IMR-90 (cell line): ENCODE data around the gene STAT4. TPM values are rescaled to one million over a fixed set of nuclear protein-coding genes. Genes with fewer than 3 reads are reported as not detected.

ENCODE experiments used
- ATAC-seq: fragments of 200-7000 bp; cut with Tn5 transposase; 2 replicates; pipeline ENCODE4 v1.9.1; 2020; ENCODE audit warnings: low read depth, mild to moderate bottlenecking, moderate library complexity
- BruUV-seq: library from RNA; stranded (reverse); fragments of 400-500 nt; replicated peaks from 2 replicates; lab custom pipeline; 2021; lab: Mats Ljungman, UMichigan
- CTCF ChIA-PET: fragments of 300-600 bp; formaldehyde crosslinking; extraction: SDS; loops from one replicate; lab custom pipeline; 2021; ENCODE audit warnings: antibody characterized with exemption; lab: Yijun Ruan, JAX
- POLR2A ChIA-PET: fragments of 300-600 bp; sonication (Branson Sonifier 250); formaldehyde crosslinking; loops from one replicate; lab custom pipeline; 2022; ENCODE audit warnings: antibody characterized with exemption; ENCODE audit not compliant: unreplicated experiment; lab: Charles Lee
- DNase-seq: peaks from one replicate; pipeline ENCODE4 v3.0.0; 2013
- H2AFZ ChIP-seq: replicated peaks from 2 replicates; pipeline ENCODE3; 2013; ENCODE audit warnings: low read length, mild to moderate bottlenecking; ENCODE audit not compliant: poor library complexity
- H2AK5ac ChIP-seq: 2 replicates; pipeline ENCODE4 v1.6.1; 2013; ENCODE audit warnings: low read depth, low read length, inconsistent platforms
- H2AK9ac ChIP-seq: replicated peaks from 2 replicates; pipeline ENCODE3; 2013; ENCODE audit warnings: mild to moderate bottlenecking, low read depth, low read length, moderate library complexity; ENCODE audit not compliant: poor library complexity
- H2BK120ac ChIP-seq: 2 replicates; pipeline ENCODE4 v1.6.1; 2013; ENCODE audit warnings: low read depth, low read length, inconsistent platforms
- H2BK15ac ChIP-seq: 3 replicates; pipeline ENCODE4 v1.6.1; 2013; ENCODE audit warnings: low read depth, low read length, inconsistent platforms
- H2BK20ac ChIP-seq: 2 replicates; pipeline ENCODE4 v1.6.1; 2013; ENCODE audit warnings: low read depth, mild to moderate bottlenecking, inconsistent platforms, low read length, moderate library complexity
- H2BK5ac ChIP-seq: 2 replicates; pipeline ENCODE4 v1.6.1; 2013; ENCODE audit warnings: mild to moderate bottlenecking, low read depth, low read length, inconsistent platforms; ENCODE audit not compliant: poor library complexity, severe bottlenecking
- H3K14ac ChIP-seq: replicated peaks from 2 replicates; pipeline ENCODE4 v1.6.1; 2013; ENCODE audit warnings: low read depth, low read length, inconsistent platforms
- H3K18ac ChIP-seq: 2 replicates; pipeline ENCODE4 v1.6.1; 2013; ENCODE audit warnings: low read depth, low read length, control low read depth
- H3K23ac ChIP-seq: 2 replicates; pipeline ENCODE4 v1.6.1; 2013; ENCODE audit warnings: low read depth, low read length, inconsistent platforms
- H3K27ac ChIP-seq: 2 replicates; pipeline ENCODE4 v1.5.1; 2013; ENCODE audit warnings: mild to moderate bottlenecking, control low read depth, low read length; ENCODE audit not compliant: insufficient read depth
- H3K27me3 ChIP-seq: 2 replicates; pipeline ENCODE4 v1.6.1; 2013; ENCODE audit warnings: low read length; ENCODE audit not compliant: control insufficient read depth, insufficient read depth
- H3K36me3 ChIP-seq: 2 replicates; pipeline ENCODE4 v1.6.1; 2013; ENCODE audit warnings: low read length, mixed read lengths; ENCODE audit not compliant: control insufficient read depth, insufficient read depth
- H3K4ac ChIP-seq: 2 replicates; pipeline ENCODE4 v1.6.1; 2013; ENCODE audit warnings: low read depth, low read length, inconsistent platforms
- H3K4me1 ChIP-seq: 2 replicates; pipeline ENCODE4 v1.6.1; 2013; ENCODE audit warnings: low read length, mixed read lengths; ENCODE audit not compliant: control insufficient read depth, insufficient read depth
- H3K4me2 ChIP-seq: 2 replicates; pipeline ENCODE4 v1.6.1; 2013; ENCODE audit warnings: low read depth, mild to moderate bottlenecking, control low read depth, low read length, moderate library complexity
- H3K4me3 ChIP-seq: 2 replicates; pipeline ENCODE4 v1.5.1; 2013; ENCODE audit warnings: low read depth, mild to moderate bottlenecking, control low read depth, low read length, moderate library complexity; ENCODE audit not compliant: insufficient read depth
- H3K56ac ChIP-seq: 2 replicates; pipeline ENCODE4 v1.6.1; 2013; ENCODE audit warnings: low read length, inconsistent platforms; ENCODE audit not compliant: insufficient read depth; ENCODE audit errors: extremely low read depth
- H3K79me1 ChIP-seq, 2 experiments: 2 replicates each; pipeline ENCODE4 v1.6.1; 2013; ENCODE audit warnings: low read length in 2 of 2, inconsistent platforms in 1 of 2, low read depth in 1 of 2
- H3K9ac ChIP-seq: 2 replicates; pipeline ENCODE4 v1.6.1; 2013; ENCODE audit warnings: low read depth, low read length, control low read depth
- H3K9me1 ChIP-seq: 2 replicates; pipeline ENCODE4 v1.6.1; 2013; ENCODE audit warnings: low read length, inconsistent platforms; ENCODE audit not compliant: insufficient read depth
- H3K9me3 ChIP-seq: 2 replicates; pipeline ENCODE4 v1.6.1; 2013; ENCODE audit warnings: low read length; ENCODE audit not compliant: control insufficient read depth, insufficient read depth
- H4K20me1 ChIP-seq: 2 replicates; pipeline ENCODE4 v1.6.1; 2013; ENCODE audit warnings: low read length, inconsistent platforms; ENCODE audit not compliant: insufficient read depth
- H4K5ac ChIP-seq: 2 replicates; pipeline ENCODE4 v1.6.1; 2013; ENCODE audit warnings: mild to moderate bottlenecking, low read depth, low read length, control low read depth
- H4K8ac ChIP-seq, 2 experiments: 2 replicates each; pipeline ENCODE4 v1.6.1; 2013; ENCODE audit warnings: low read depth in 2 of 2, low read length in 2 of 2, control low read depth in 1 of 2, inconsistent platforms in 1 of 2
- H4K91ac ChIP-seq: 2 replicates; pipeline ENCODE4 v1.6.1; 2013; ENCODE audit warnings: low read depth, low read length, inconsistent platforms; ENCODE audit not compliant: insufficient read depth
- CHD1 ChIP-seq: IDR thresholded peaks from 2 replicates; pipeline ENCODE4 v1.6.1; 2012; ENCODE audit warnings: low read depth, low read length, improper control_type of control experiment
- POLR2A ChIP-seq: IDR thresholded peaks from 2 replicates; pipeline ENCODE4 v1.6.1; 2012; ENCODE audit warnings: mild to moderate bottlenecking, low read depth, low read length
- RAD21 ChIP-seq: IDR thresholded peaks from 2 replicates; pipeline ENCODE4 v1.6.1; 2012; ENCODE audit warnings: low read length, improper control_type of control experiment
- USF2 ChIP-seq: fragments of 150-350 bp; IDR thresholded peaks from 2 replicates; pipeline ENCODE4 v1.6.1; 2017; ENCODE audit warnings: mild to moderate bottlenecking, antibody characterized with exemption, low read length, low read depth
- WGBS, 2 experiments: methylation state at CpG; one replicate each; pipeline versions ENCODE4 v1.1.5 to v1.1.7; 2013; ENCODE audit warnings: missing lambda C conversion rate in 2 of 2; ENCODE audit not compliant: insufficient read length in 1 of 2; ENCODE audit errors: extremely low coverage in 2 of 2; 5-methylcytosine and 5-hydroxymethylcytosine counted together
- dilution Hi-C: fragments of 300-500 bp; cut with HindIII; formaldehyde crosslinking; loops from one replicate; pipeline ENCODE4 v1.14.3; 2018; ENCODE audit warnings: low sequenced_read_pairs; ENCODE audit not compliant: unreplicated experiment
- in situ Hi-C: fragments of 300-500 bp; cut with MboI; formaldehyde crosslinking; loops from 3 replicates; pipeline ENCODE4 v1.14.3; 2019; ENCODE audit warnings: low sequenced_read_pairs, inconsistent platforms, mixed read lengths
- intact Hi-C: fragments of 100-400 bp; cut with micrococcal nuclease; formaldehyde crosslinking; loops from 2 replicates; pipeline ENCODE4 v1.10.0; 2022
- polyA plus RNA-seq, 3 experiments: library from polyadenylated mRNA; depleted of rRNA; stranded (reverse); fragments of >200 nt; gene quantifications; 2 replicates each; pipeline ENCODE4 v1.2.3, GENCODE V29; 2012; ENCODE audit warnings: low replicate concordance in 1 of 3
- total RNA-seq: library from RNA; depleted of rRNA; stranded (reverse); fragments of >200 nt; gene quantifications from 2 replicates; pipeline ENCODE4 v1.2.3, GENCODE V29; 2012
- TF ChIP-seq, protein P1 (sequence below): conservative IDR thresholded peaks from 2 replicates; pipeline ENCODE4 v1.5.1; 2012; ENCODE audit warnings: mild to moderate bottlenecking, low read depth, low read length, improper control_type of control experiment

Gene STAT4
- total and polyA plus RNA-seq, 2 of the 4 experiments (the other 2 are of a cell fraction) = 0.36 to 0.48 TPM

- no peak for DNase-seq
- Histone ChIP-seq H3K36me3 (peaks cover 6% of the 10 kb centered on the region; the same call in 1 of the 2 replicates), H2AFZ (no peak overlapping the region), H3K18ac (no peak overlapping the region), H4K91ac (no peak overlapping the region), H3K27me3 (no peaks in the 10 kb centered on the region), H2AK5ac (no peak overlapping the region), H3K14ac (no peak overlapping the region), H3K56ac (no peak overlapping the region), H4K20me1 (peaks cover 13% of the 10 kb centered on the region; the same call in 1 of the 2 replicates), H2AK9ac (no peak overlapping the region), H3K4me2 (no peak overlapping the region), H3K23ac (no peak overlapping the region), H3K4me1 (peaks cover 11% of the 10 kb centered on the region), H3K4me3 (no peak overlapping the region), H3K79me1 (peaks cover 18 to 37% of the 10 kb centered on the region in 2 experiments), H2BK120ac (no peak overlapping the region), H2BK20ac (no peak overlapping the region), H3K27ac (no peak overlapping the region), H2BK15ac (no peak overlapping the region), H3K9ac (no peak overlapping the region), H4K5ac (no peak overlapping the region), H3K9me3 (no peaks in the 10 kb centered on the region), H3K4ac (no peak overlapping the region), H3K9me1 (peaks cover 17% of the 10 kb centered on the region), H4K8ac (no peak overlapping the region), H2BK5ac (no peak overlapping the region)
- ChIA-PET CTCF (no interaction called here), POLR2A (no interaction called here)
- BruUV-seq = no TSS peak
- intact Hi-C loops = no loop called here
- no CpG with 5 or more reads among the region's 8 CpGs for whole genome bisulfite sequencing, 2 experiments
- ATAC-seq = no peak
- in situ Hi-C loops = no loop called here
- TF ChIP-seq RAD21 (no peak), POLR2A (no peak), USF2 (no peak), CHD1 (no peak)
- TF ChIP-seq, protein P1, sequence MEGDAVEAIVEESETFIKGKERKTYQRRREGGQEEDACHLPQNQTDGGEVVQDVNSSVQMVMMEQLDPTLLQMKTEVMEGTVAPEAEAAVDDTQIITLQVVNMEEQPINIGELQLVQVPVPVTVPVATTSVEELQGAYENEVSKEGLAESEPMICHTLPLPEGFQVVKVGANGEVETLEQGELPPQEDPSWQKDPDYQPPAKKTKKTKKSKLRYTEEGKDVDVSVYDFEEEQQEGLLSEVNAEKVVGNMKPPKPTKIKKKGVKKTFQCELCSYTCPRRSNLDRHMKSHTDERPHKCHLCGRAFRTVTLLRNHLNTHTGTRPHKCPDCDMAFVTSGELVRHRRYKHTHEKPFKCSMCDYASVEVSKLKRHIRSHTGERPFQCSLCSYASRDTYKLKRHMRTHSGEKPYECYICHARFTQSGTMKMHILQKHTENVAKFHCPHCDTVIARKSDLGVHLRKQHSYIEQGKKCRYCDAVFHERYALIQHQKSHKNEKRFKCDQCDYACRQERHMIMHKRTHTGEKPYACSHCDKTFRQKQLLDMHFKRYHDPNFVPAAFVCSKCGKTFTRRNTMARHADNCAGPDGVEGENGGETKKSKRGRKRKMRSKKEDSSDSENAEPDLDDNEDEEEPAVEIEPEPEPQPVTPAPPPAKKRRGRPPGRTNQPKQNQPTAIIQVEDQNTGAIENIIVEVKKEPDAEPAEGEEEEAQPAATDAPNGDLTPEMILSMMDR = no peak
- dilution Hi-C loops = no loop called here
These were observed 135.0 kb downstream of the STAT4 start for GRCh38 chr2:191015831-191016230.
